H9 (cell line): Measurements from ENCODE around the gene EVL. TPM values are rescaled to one million over a fixed set of nuclear protein-coding genes. Genes with fewer than 3 reads are reported as not detected.

ENCODE experiments used
- DNase-seq: peaks from one replicate; pipeline ENCODE4 v3.0.0-alpha.2; 2017
- H2AFZ ChIP-seq: one replicate; pipeline ENCODE4 v1.6.1; 2013; ENCODE audit warnings: mild to moderate bottlenecking, low read length, control low read depth, moderate library complexity
- H2AK5ac ChIP-seq: 2 replicates; pipeline ENCODE4 v1.6.1; 2013; ENCODE audit warnings: low read length, control low read depth, mixed read lengths; ENCODE audit not compliant: insufficient read length
- H2BK120ac ChIP-seq: one replicate; pipeline ENCODE4 v1.6.1; 2013; ENCODE audit warnings: low read depth, mild to moderate bottlenecking, low read length, control low read depth, inconsistent platforms; ENCODE audit not compliant: poor library complexity, severe bottlenecking
- H2BK12ac ChIP-seq: 2 replicates; pipeline ENCODE4 v1.6.1; 2013; ENCODE audit warnings: low read length, control low read depth, mixed read lengths, low read depth; ENCODE audit not compliant: insufficient read length
- H2BK15ac ChIP-seq: 2 replicates; pipeline ENCODE4 v1.6.1; 2013; ENCODE audit warnings: low read depth, low read length, control low read depth
- H2BK20ac ChIP-seq: one replicate; pipeline ENCODE4 v1.6.1; 2013; ENCODE audit warnings: low read depth, mild to moderate bottlenecking, low read length, control low read depth, inconsistent platforms; ENCODE audit not compliant: poor library complexity, severe bottlenecking
- H2BK5ac ChIP-seq: 2 replicates; pipeline ENCODE4 v1.6.1; 2013; ENCODE audit warnings: low read length, control low read depth, mixed read lengths; ENCODE audit not compliant: insufficient read length
- H3K14ac ChIP-seq: 2 replicates; pipeline ENCODE4 v1.6.1; 2013; ENCODE audit warnings: low read length, control low read depth; ENCODE audit not compliant: insufficient read depth
- H3K18ac ChIP-seq: 2 replicates; pipeline ENCODE4 v1.6.1; 2013; ENCODE audit warnings: low read depth, mild to moderate bottlenecking, mixed read lengths, low read length, control low read depth; ENCODE audit not compliant: insufficient read length
- H3K23ac ChIP-seq: 2 replicates; pipeline ENCODE4 v1.6.1; 2013; ENCODE audit warnings: low read length, control low read depth, mixed read lengths, low read depth; ENCODE audit not compliant: insufficient read length
- H3K23me2 ChIP-seq: 2 replicates; pipeline ENCODE4 v1.6.1; 2013; ENCODE audit warnings: low read depth, mild to moderate bottlenecking, mixed read lengths, low read length, control low read depth; ENCODE audit not compliant: insufficient read length, poor library complexity, severe bottlenecking
- H3K27ac ChIP-seq: 2 replicates; pipeline ENCODE4 v1.5.1; 2013; ENCODE audit warnings: low read length, control low read depth, mixed read lengths, low read depth; ENCODE audit not compliant: insufficient read length
- H3K27me3 ChIP-seq: 2 replicates; pipeline ENCODE4 v1.6.1; 2013; ENCODE audit warnings: low read length, control low read depth, inconsistent platforms; ENCODE audit not compliant: insufficient read depth
- H3K4ac ChIP-seq: 2 replicates; pipeline ENCODE4 v1.6.1; 2013; ENCODE audit warnings: low read depth, mild to moderate bottlenecking, control low read depth, inconsistent platforms, low read length, moderate library complexity
- H3K4me1 ChIP-seq: 2 replicates; pipeline ENCODE4 v1.6.1; 2013; ENCODE audit warnings: low read length, control low read depth, inconsistent platforms; ENCODE audit not compliant: insufficient read depth
- H3K4me2 ChIP-seq: 2 replicates; pipeline ENCODE4 v1.6.1; 2013; ENCODE audit warnings: low read length, control low read depth, mixed read lengths; ENCODE audit not compliant: insufficient read length, insufficient read depth
- H3K56ac ChIP-seq: 2 replicates; pipeline ENCODE4 v1.6.1; 2013; ENCODE audit warnings: low read depth, mild to moderate bottlenecking, mixed read lengths, low read length, control low read depth; ENCODE audit not compliant: insufficient read length
- H3K79me1 ChIP-seq: 2 replicates; pipeline ENCODE4 v1.6.1; 2013; ENCODE audit warnings: low read depth, mild to moderate bottlenecking, moderate library complexity, low read length, control low read depth, inconsistent platforms; ENCODE audit not compliant: insufficient read depth, poor library complexity, severe bottlenecking
- H3K79me2 ChIP-seq: 2 replicates; pipeline ENCODE4 v1.6.1; 2013; ENCODE audit warnings: low read length, control low read depth, inconsistent platforms; ENCODE audit not compliant: insufficient read depth
- H3K9ac ChIP-seq: 2 replicates; pipeline ENCODE4 v1.6.1; 2013; ENCODE audit warnings: low read length, control low read depth, mixed read lengths; ENCODE audit not compliant: insufficient read length; ENCODE audit errors: extremely low read depth
- H3K9me3 ChIP-seq: one replicate; pipeline ENCODE4 v1.6.1; 2013; ENCODE audit warnings: low read depth, low read length, inconsistent platforms; ENCODE audit not compliant: control insufficient read depth
- H3T11ph ChIP-seq: one replicate; pipeline ENCODE4 v1.6.1; 2013; ENCODE audit warnings: mild to moderate bottlenecking, low read length, control low read depth, inconsistent platforms
- H4K20me1 ChIP-seq: one replicate; pipeline ENCODE4 v1.6.1; 2013; ENCODE audit not compliant: control insufficient read depth, insufficient read length, insufficient read depth
- H4K5ac ChIP-seq: 2 replicates; pipeline ENCODE4 v1.6.1; 2013; ENCODE audit warnings: low read depth, mild to moderate bottlenecking, mixed read lengths, low read length, control low read depth; ENCODE audit not compliant: insufficient read length
- H4K8ac ChIP-seq: replicated peaks from 2 replicates; pipeline ENCODE4 v1.6.1; 2013; ENCODE audit warnings: low read length, control low read depth, mixed read lengths, low read depth; ENCODE audit not compliant: insufficient read length
- H4K91ac ChIP-seq: 2 replicates; pipeline ENCODE4 v1.6.1; 2013; ENCODE audit warnings: low read depth, mild to moderate bottlenecking, moderate library complexity, mixed read lengths, low read length, control low read depth; ENCODE audit not compliant: insufficient read length
- H3K27ac Mint-ChIP-seq, 3 experiments: 2 replicates in 2 of 3; 3 replicates in 1 of 3; pipeline ENCODE4 v1.8.0; 2020 to 2021; ENCODE audit warnings: mixed read lengths in 3 of 3, mild to moderate bottlenecking in 1 of 3, moderate library complexity in 1 of 3
- H3K27me3 Mint-ChIP-seq: 2 replicates; pipeline ENCODE4 v1.8.0; 2021; ENCODE audit warnings: low read depth, mild to moderate bottlenecking, moderate library complexity, mixed read lengths
- H3K36me3 Mint-ChIP-seq, 3 experiments: 2 replicates in 2 of 3; 3 replicates in 1 of 3; pipeline ENCODE4 v1.8.0; 2020 to 2021; ENCODE audit warnings: low read depth in 3 of 3, mixed read lengths in 3 of 3; ENCODE audit not compliant: insufficient read depth in 1 of 3
- H3K4me1 Mint-ChIP-seq, 2 experiments: 2 replicates each; pipeline ENCODE4 v1.8.0; 2020; ENCODE audit warnings: mixed read lengths in 2 of 2
- H3K4me3 Mint-ChIP-seq, 2 experiments: 2 replicates in 1 of 2; 3 replicates in 1 of 2; pipeline ENCODE4 v1.8.0; 2020 to 2021; ENCODE audit warnings: mild to moderate bottlenecking in 2 of 2, mixed read lengths in 2 of 2, moderate library complexity in 1 of 2
- H3K9me3 Mint-ChIP-seq, 2 experiments: 2 replicates in 1 of 2; 3 replicates in 1 of 2; pipeline ENCODE4 v1.8.0; 2020; ENCODE audit warnings: mild to moderate bottlenecking in 2 of 2, mixed read lengths in 2 of 2, moderate library complexity in 1 of 2
- WGBS: extraction: QIAGEN DNeasy Blood & Tissue Kit; methylation state at CpG from one replicate; pipeline ENCODE4 v1.1.7; 2013; ENCODE audit warnings: missing lambda C conversion rate, low lambda C conversion rate, mixed read lengths; ENCODE audit not compliant: insufficient read length; ENCODE audit errors: extremely low coverage; 5-methylcytosine and 5-hydroxymethylcytosine counted together
- total RNA-seq: library from RNA; stranded (reverse); gene quantifications from 2 replicates; pipeline ENCODE4 v1.2.1, GENCODE V29; 2021
- TF ChIP-seq, protein P1 (sequence below): fragments of 200-600 bp; sonication (generic); conservative IDR thresholded peaks from 3 replicates; pipeline ENCODE4 v1.8.0; 2021; ENCODE audit warnings: antibody characterized with exemption, mild to moderate bottlenecking

EVL gene
- total RNA-seq, 1 experiment from 2014 or later: 53.2 TPM

DNA sequence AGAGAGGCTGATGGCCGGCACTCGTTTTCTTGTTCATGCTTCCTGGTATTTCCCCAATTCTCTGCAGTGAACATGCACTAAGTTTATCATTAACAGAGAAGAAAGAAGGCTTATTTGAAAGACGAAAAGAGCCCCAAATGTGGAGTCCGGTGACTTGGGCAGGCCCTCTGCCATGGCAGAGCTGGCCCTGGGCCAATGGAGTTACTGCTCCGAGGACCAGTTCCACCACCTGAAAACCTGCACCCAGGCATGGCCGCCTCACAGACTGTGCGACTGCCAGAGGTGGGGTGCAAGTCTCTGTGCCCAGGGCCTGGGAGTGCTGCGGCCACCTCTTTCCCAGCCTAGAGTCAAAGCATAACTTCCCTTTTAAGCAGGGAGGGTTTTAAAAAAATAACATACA is 69.4 kb downstream of the EVL start:
- no peak overlapping the region for H3K14ac ChIP-seq
- H2BK20ac ChIP-seq: no peak overlapping the region
- Mint-ChIP-seq H3K36me3 (peaks cover 6 to 18% (median 13%) of the 10 kb centered on the region in 3 experiments; a peak in 5 of 7 replicates), H3K4me3 (no peak overlapping the region), H3K27ac (no peak overlapping the region), H3K9me3 (no peaks in the 10 kb centered on the region), H3K4me1 (peaks cover 12 to 21% of the 10 kb centered on the region in 2 experiments), H3K27me3 (no peaks in the 10 kb centered on the region; the same call in 1 of the 2 replicates)
- no peak overlapping the region for H2BK120ac ChIP-seq
- H3K79me1 ChIP-seq: no peaks in the 10 kb centered on the region
- H3K79me2 ChIP-seq: no peaks in the 10 kb centered on the region
- no peak overlapping the region for H2BK5ac ChIP-seq
- no peak for DNase-seq
- H3K27ac ChIP-seq: no peak overlapping the region
- H3K56ac ChIP-seq: no peak overlapping the region
- H3K4me2 ChIP-seq: no peak overlapping the region
- no peaks in the 10 kb centered on the region for H4K20me1 ChIP-seq
- H3T11ph ChIP-seq: no peak overlapping the region
- no peaks in the 10 kb centered on the region for H3K27me3 ChIP-seq
- H3K18ac ChIP-seq: no peak overlapping the region
- no peak overlapping the region for H3K23ac ChIP-seq
- H4K8ac ChIP-seq: no peak overlapping the region
- H3K9me3 ChIP-seq: no peaks in the 10 kb centered on the region
- H3K4me1 ChIP-seq: no peaks in the 10 kb centered on the region
- H2AK5ac ChIP-seq: no peak overlapping the region
- TF ChIP-seq, protein P1, sequence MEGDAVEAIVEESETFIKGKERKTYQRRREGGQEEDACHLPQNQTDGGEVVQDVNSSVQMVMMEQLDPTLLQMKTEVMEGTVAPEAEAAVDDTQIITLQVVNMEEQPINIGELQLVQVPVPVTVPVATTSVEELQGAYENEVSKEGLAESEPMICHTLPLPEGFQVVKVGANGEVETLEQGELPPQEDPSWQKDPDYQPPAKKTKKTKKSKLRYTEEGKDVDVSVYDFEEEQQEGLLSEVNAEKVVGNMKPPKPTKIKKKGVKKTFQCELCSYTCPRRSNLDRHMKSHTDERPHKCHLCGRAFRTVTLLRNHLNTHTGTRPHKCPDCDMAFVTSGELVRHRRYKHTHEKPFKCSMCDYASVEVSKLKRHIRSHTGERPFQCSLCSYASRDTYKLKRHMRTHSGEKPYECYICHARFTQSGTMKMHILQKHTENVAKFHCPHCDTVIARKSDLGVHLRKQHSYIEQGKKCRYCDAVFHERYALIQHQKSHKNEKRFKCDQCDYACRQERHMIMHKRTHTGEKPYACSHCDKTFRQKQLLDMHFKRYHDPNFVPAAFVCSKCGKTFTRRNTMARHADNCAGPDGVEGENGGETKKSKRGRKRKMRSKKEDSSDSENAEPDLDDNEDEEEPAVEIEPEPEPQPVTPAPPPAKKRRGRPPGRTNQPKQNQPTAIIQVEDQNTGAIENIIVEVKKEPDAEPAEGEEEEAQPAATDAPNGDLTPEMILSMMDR: no peak
- no peaks in the 10 kb centered on the region for H3K23me2 ChIP-seq
- no CpG with 5 or more reads among the region's 8 CpGs for WGBS
- H3K9ac ChIP-seq: no peak overlapping the region
- no peak overlapping the region for H3K4ac ChIP-seq
- no peak overlapping the region for H2BK15ac ChIP-seq
- no peak overlapping the region for H4K91ac ChIP-seq
- no peak overlapping the region for H4K5ac ChIP-seq
- H2BK12ac ChIP-seq: no peak overlapping the region
- no peak overlapping the region for H2AFZ ChIP-seq
